HG02571 (cell line): ENCODE results near the gene SORD.
"Not testable (repeated sequence)": the region's sequence is repeated elsewhere in the genome, so short reads cannot be mapped to it uniquely, and the experiment has no call there.

ENCODE experiments used
- ATAC-seq: cut with Tn5 transposase; IDR thresholded peaks from one replicate; pipeline ENCODE4 v1.9.1; 2021; ENCODE audit warnings: mild to moderate bottlenecking, moderate library complexity; ENCODE audit not compliant: unreplicated experiment

Gene SORD

GRCh38 chr15:45058690-45059675 lies 36.0 kb downstream of the SORD start:
- not testable (repeated sequence) for ATAC-seq

- ATAC-seq: not testable (repeated sequence)
These were observed 39.3 kb downstream of the SORD start for GRCh38 chr15:45062301-45062700.

GRCh38 chr15:45064386-45064785 lies 41.4 kb downstream of the SORD start:
- ATAC-seq: no peak

GRCh38 chr15:45069942-45070360 lies 47.0 kb downstream of the SORD start:
- ATAC-seq: not testable (repeated sequence)

- not testable (repeated sequence) for ATAC-seq
These were observed 50.6 kb downstream of the SORD start for GRCh38 chr15:45073602-45074001.

GRCh38 chr15:45075440-45076320 lies 52.7 kb downstream of the SORD start:
- ATAC-seq: not testable (repeated sequence)

GRCh38 chr15:45077391-45077790 lies 54.4 kb downstream of the SORD start:
- ATAC-seq: not testable (repeated sequence)

- ATAC-seq: not testable (repeated sequence)
These were observed 56.2 kb downstream of the SORD start for GRCh38 chr15:45079201-45079600.

- ATAC-seq: not testable (repeated sequence)
These were observed 56.7 kb downstream of the SORD start for GRCh38 chr15:45079628-45080246.

- ATAC-seq: not testable (repeated sequence)
These were observed 57.6 kb downstream of the SORD start for GRCh38 chr15:45080593-45080992.

- ATAC-seq: not testable (repeated sequence)
These were observed 59.4 kb downstream of the SORD start for GRCh38 chr15:45082412-45082811.

GRCh38 chr15:45083223-45083622 lies 60.2 kb downstream of the SORD start:
- no peak for ATAC-seq

- no peak for ATAC-seq
These were observed 61.2 kb downstream of the SORD start for GRCh38 chr15:45084163-45084562.

GRCh38 chr15:45087513-45087912 lies 64.5 kb downstream of the SORD start:
- no peak for ATAC-seq

- ATAC-seq: no peak
These were observed 66.1 kb downstream of the SORD start for GRCh38 chr15:45088801-45089711.

GRCh38 chr15:45089712-45090373 lies 66.8 kb downstream of the SORD start:
- no peak for ATAC-seq

- ATAC-seq: no peak
These were observed 68.2 kb downstream of the SORD start for GRCh38 chr15:45091161-45091560.

- ATAC-seq: no peak
These were observed 68.6 kb downstream of the SORD start for GRCh38 chr15:45091576-45091975.

- ATAC-seq: no peak
These were observed 70.0 kb downstream of the SORD start for GRCh38 chr15:45093013-45093412.
